Stimulated activated CD4-positive, alpha-beta T cell treated with anti-CD3 and anti-CD28 coated beads, TNF-alpha, amount 100 ng/mL, for 24 hours (primary cell): ENCODE results near the gene AFAP1.
"Not testable (repeated sequence)": the region's sequence is repeated elsewhere in the genome, so short reads cannot be mapped to it uniquely, and the experiment has no call there.

Experiments
- DNase-seq, 3 experiments: peaks; one replicate each; pipeline ENCODE4 v3.0.0-alpha.2; 2020; ENCODE audit warnings: low read depth in 3 of 3

Gene AFAP1

GRCh38 chr4:7918187-7918586 lies 21.5 kb downstream of the AFAP1 start:
- not testable (repeated sequence) for DNase-seq

- no peak for DNase-seq
Measured at GRCh38 chr4:7917669-7918068, 22.0 kb downstream of the AFAP1 start.

- no peak for DNase-seq
Measured at GRCh38 chr4:7915875-7916242, 23.8 kb downstream of the AFAP1 start.

- no peak for DNase-seq
Measured at GRCh38 chr4:7912826-7913225, 26.8 kb downstream of the AFAP1 start.

- no peak for DNase-seq
Measured at GRCh38 chr4:7910952-7911578, 28.6 kb downstream of the AFAP1 start.

GRCh38 chr4:7910263-7910896 lies 29.3 kb downstream of the AFAP1 start:
- no peak for DNase-seq

- no peak for DNase-seq
Measured at GRCh38 chr4:7909463-7910262, 30.0 kb downstream of the AFAP1 start.

GRCh38 chr4:7908668-7909067 lies 31.0 kb downstream of the AFAP1 start:
- DNase-seq: no peak

GRCh38 chr4:7907142-7907541 lies 32.5 kb downstream of the AFAP1 start:
- no peak for DNase-seq

- DNase-seq: no peak
Measured at GRCh38 chr4:7906171-7906701, 33.4 kb downstream of the AFAP1 start.

- DNase-seq: no peak
Measured at GRCh38 chr4:7904952-7905915, 34.4 kb downstream of the AFAP1 start.

- DNase-seq: no peak
Measured at GRCh38 chr4:7903791-7904516, 35.7 kb downstream of the AFAP1 start.

- DNase-seq: no peak
Measured at GRCh38 chr4:7902826-7903225, 36.8 kb downstream of the AFAP1 start.

- no peak for DNase-seq
Measured at GRCh38 chr4:7902101-7902553, 37.5 kb downstream of the AFAP1 start.

GRCh38 chr4:7901311-7901885 lies 38.3 kb downstream of the AFAP1 start:
- no peak for DNase-seq

- DNase-seq: no peak
Measured at GRCh38 chr4:7900334-7900909, 39.2 kb downstream of the AFAP1 start.

- no peak for DNase-seq
Measured at GRCh38 chr4:7899184-7899869, 40.3 kb downstream of the AFAP1 start.

- DNase-seq: no peak
Measured at GRCh38 chr4:7898385-7898784, 41.3 kb downstream of the AFAP1 start.

GRCh38 chr4:7897811-7898210 lies 41.9 kb downstream of the AFAP1 start:
- no peak for DNase-seq
